H1 (cell line): ENCODE measurements around the gene STX19. TPM values are rescaled to one million over a fixed set of nuclear protein-coding genes. Genes with fewer than 3 reads are reported as not detected.
A peak's percentile ranks its signal among the peaks of the same experiment; 100 is the strongest.

ENCODE experiments used
- CTCF ChIA-PET: fragments of 300-600 bp; sonication (Branson Sonifier 250); formaldehyde crosslinking; loops from one replicate; lab custom pipeline; 2021; ENCODE audit not compliant: partially characterized antibody; lab: Charles Lee
- POLR2A ChIA-PET: fragments of 300-600 bp; sonication (Branson Sonifier 250); formaldehyde crosslinking; loops from one replicate; lab custom pipeline; 2021; ENCODE audit warnings: inconsistent platforms; ENCODE audit not compliant: partially characterized antibody; lab: Charles Lee
- DNase-seq, 2 experiments: peaks; one replicate each; pipeline versions ENCODE4 v3.0.0 to v3.0.0-alpha.2; 2010 to 2022; ENCODE audit warnings: low spot score in 2 of 2, low read depth in 1 of 2, mixed read lengths in 1 of 2
- FAIRE-seq: peaks from 2 replicates; lab custom pipeline; 2011; peaks lifted over from hg19 to GRCh38; lab: Jason Lieb, UNC
- H2AFZ ChIP-seq: 2 replicates; pipeline ENCODE4 v1.8.1; 2012; ENCODE audit warnings: low read length, inconsistent platforms
- H2AK5ac ChIP-seq: 2 replicates; pipeline ENCODE4 v1.6.1; 2013; ENCODE audit warnings: low read depth, low read length
- H2BK120ac ChIP-seq: replicated peaks from 2 replicates; pipeline ENCODE3; 2013; ENCODE audit warnings: low read depth, low read length, inconsistent platforms
- H2BK12ac ChIP-seq: 2 replicates; pipeline ENCODE4 v1.6.1; 2013; ENCODE audit warnings: low read depth, low read length
- H2BK15ac ChIP-seq: 2 replicates; pipeline ENCODE4 v1.6.1; 2013; ENCODE audit warnings: low read length
- H2BK20ac ChIP-seq: 2 replicates; pipeline ENCODE4 v1.6.1; 2013; ENCODE audit warnings: low read length
- H2BK5ac ChIP-seq: 2 replicates; pipeline ENCODE4 v1.6.1; 2013; ENCODE audit warnings: low read depth, low read length
- H3K14ac ChIP-seq: 2 replicates; pipeline ENCODE4 v1.6.1; 2013; ENCODE audit warnings: inconsistent platforms; ENCODE audit not compliant: insufficient read length
- H3K18ac ChIP-seq: 2 replicates; pipeline ENCODE4 v1.6.1; 2013; ENCODE audit warnings: low read length; ENCODE audit errors: extremely low read depth
- H3K23ac ChIP-seq: 2 replicates; pipeline ENCODE4 v1.6.1; 2013; ENCODE audit warnings: inconsistent platforms; ENCODE audit not compliant: insufficient read length
- H3K23me2 ChIP-seq: 2 replicates; pipeline ENCODE4 v1.6.1; 2013; ENCODE audit warnings: low read depth, low read length
- H3K27ac ChIP-seq: 2 replicates; pipeline ENCODE4 v1.6.1; 2011; ENCODE audit warnings: low read depth, low read length, inconsistent platforms
- H3K27me3 ChIP-seq, 4 experiments: replicated peaks in 1 of 4; 1 replicate in 1 of 4; 2 replicates in 3 of 4; pipeline versions ENCODE4 v1.6.1 to v1.8.1; 2011 to 2013; ENCODE audit warnings: low read length in 3 of 4, mild to moderate bottlenecking in 3 of 4, inconsistent platforms in 2 of 4, mixed read lengths in 2 of 4, moderate library complexity in 1 of 4; ENCODE audit not compliant: control insufficient read depth in 3 of 4, insufficient read depth in 3 of 4; ENCODE audit errors: extremely low read depth in 1 of 4
- H3K36me3 ChIP-seq, 4 experiments: 2 replicates each; pipeline versions ENCODE4 v1.6.1 to v1.8.1; 2011 to 2013; ENCODE audit warnings: mild to moderate bottlenecking in 4 of 4, low read length in 3 of 4, moderate library complexity in 2 of 4, control low read depth in 1 of 4, inconsistent platforms in 1 of 4; ENCODE audit not compliant: insufficient read depth in 4 of 4, control insufficient read depth in 2 of 4
- H3K4ac ChIP-seq: replicated peaks from 2 replicates; pipeline ENCODE3; 2013; ENCODE audit warnings: low read length, low read depth, mixed read lengths, inconsistent platforms; ENCODE audit not compliant: insufficient read length
- H3K4me1 ChIP-seq, 4 experiments: replicated peaks in 1 of 4; 1 replicate in 1 of 4; 2 replicates in 3 of 4; pipeline versions ENCODE4 v1.6.1 to v1.8.1; 2011 to 2013; ENCODE audit warnings: low read length in 3 of 4, inconsistent platforms in 2 of 4, mixed read lengths in 1 of 4; ENCODE audit not compliant: insufficient read depth in 4 of 4, control insufficient read depth in 3 of 4
- H3K4me2 ChIP-seq, 2 experiments: 2 replicates each; pipeline versions ENCODE4 v1.6.1 to v1.8.1; 2011 to 2013; ENCODE audit warnings: low read depth in 2 of 2, low read length in 2 of 2, control low read depth in 1 of 2, inconsistent platforms in 1 of 2, mild to moderate bottlenecking in 1 of 2; ENCODE audit not compliant: insufficient read depth in 1 of 2
- H3K4me3 ChIP-seq, 4 experiments: fragments of 200-600, 300-600 bp in 1 of 4; sonication (generic), shearing (Covaris generic), sonication (Bioruptor Twin) in 1 of 4; 2 replicates each; pipeline versions ENCODE4 v1.5.1 to v1.8.1; 2011 to 2016; ENCODE audit warnings: low read length in 4 of 4, low read depth in 3 of 4, control low read depth in 2 of 4, inconsistent platforms in 2 of 4, mild to moderate bottlenecking in 2 of 4, mixed read lengths in 1 of 4, moderate library complexity in 1 of 4; ENCODE audit not compliant: insufficient read depth in 2 of 4; ENCODE audit errors: extremely low read depth in 1 of 4
- H3K56ac ChIP-seq: replicated peaks from 2 replicates; pipeline ENCODE3; 2013; ENCODE audit warnings: low read depth, mild to moderate bottlenecking, mixed read lengths, low read length, inconsistent platforms; ENCODE audit not compliant: insufficient read length
- H3K79me1 ChIP-seq: 2 replicates; pipeline ENCODE4 v1.6.1; 2013; ENCODE audit warnings: low read depth, low read length, control low read depth
- H3K79me2 ChIP-seq, 2 experiments: 2 replicates each; pipeline versions ENCODE4 v1.6.1 to v1.8.1; 2012 to 2013; ENCODE audit warnings: low read length in 2 of 2, mild to moderate bottlenecking in 2 of 2, inconsistent platforms in 1 of 2; ENCODE audit not compliant: insufficient read depth in 2 of 2, control insufficient read depth in 1 of 2
- H3K9ac ChIP-seq, 4 experiments: replicated peaks in 1 of 4; 1 replicate in 1 of 4; 2 replicates in 3 of 4; pipeline versions ENCODE4 v1.6.1 to v1.8.1; 2011 to 2013; ENCODE audit warnings: low read depth in 3 of 4, low read length in 3 of 4, control low read depth in 2 of 4, mild to moderate bottlenecking in 2 of 4, moderate library complexity in 2 of 4, inconsistent platforms in 1 of 4; ENCODE audit errors: extremely low read depth in 1 of 4
- H3K9me3 ChIP-seq, 2 experiments: 2 replicates each; pipeline versions ENCODE4 v1.6.1 to v1.8.1; 2012 to 2013; ENCODE audit warnings: mild to moderate bottlenecking in 2 of 2, moderate library complexity in 2 of 2, control low read depth in 1 of 2, inconsistent platforms in 1 of 2, low read depth in 1 of 2, low read length in 1 of 2, mixed read lengths in 1 of 2; ENCODE audit not compliant: insufficient read depth in 2 of 2
- H4K20me1 ChIP-seq, 2 experiments: replicated peaks in 1 of 2; 2 replicates each; pipeline versions ENCODE3 to v1.8.1; 2011 to 2013; ENCODE audit warnings: inconsistent platforms in 2 of 2, low read length in 2 of 2, mild to moderate bottlenecking in 1 of 2; ENCODE audit not compliant: insufficient read depth in 2 of 2, control insufficient read depth in 1 of 2
- H4K5ac ChIP-seq: 2 replicates; pipeline ENCODE4 v1.6.1; 2013; ENCODE audit warnings: low read length, low read depth, mixed read lengths, inconsistent platforms; ENCODE audit not compliant: insufficient read length
- H4K8ac ChIP-seq: 2 replicates; pipeline ENCODE4 v1.8.0; 2013; ENCODE audit warnings: mild to moderate bottlenecking, moderate library complexity, low read length, inconsistent platforms; ENCODE audit not compliant: insufficient read depth; ENCODE audit errors: extremely low read depth
- H4K91ac ChIP-seq: replicated peaks from 2 replicates; pipeline ENCODE3; 2013; ENCODE audit warnings: low read length, mixed read lengths, inconsistent platforms; ENCODE audit not compliant: insufficient read length
- CHD1 ChIP-seq: IDR thresholded peaks from 2 replicates; pipeline ENCODE4 v1.6.1; 2012; ENCODE audit warnings: low read depth, low read length, improper control_type of control experiment
- EGR1 ChIP-seq: IDR thresholded peaks from 2 replicates; pipeline ENCODE4 v1.6.1; 2011; ENCODE audit warnings: low read depth, low read length, borderline replicate concordance
- KDM1A ChIP-seq: fragments of 200-600, 300-600 bp; sonication (generic); IDR thresholded peaks from 2 replicates; pipeline ENCODE4 v1.7.1; 2016; ENCODE audit warnings: mild to moderate bottlenecking, low read length, borderline replicate concordance
- RXRA ChIP-seq: IDR thresholded peaks from 2 replicates; pipeline ENCODE4 v1.6.1; 2011; ENCODE audit warnings: low read depth, mild to moderate bottlenecking, low read length, moderate library complexity; ENCODE audit not compliant: insufficient read depth
- SIRT6 ChIP-seq: IDR thresholded peaks from one replicate; pipeline ENCODE4 v1.7.1; 2012; ENCODE audit warnings: low read length, inconsistent platforms
- SIX5 ChIP-seq: IDR thresholded peaks from 2 replicates; pipeline ENCODE4 v1.6.1; 2011; ENCODE audit warnings: mild to moderate bottlenecking, low read depth, low read length
- TBP ChIP-seq: IDR thresholded peaks from 2 replicates; pipeline ENCODE4 v1.6.1; 2011; ENCODE audit warnings: low read depth, low read length, improper control_type of control experiment
- TEAD4 ChIP-seq: IDR thresholded peaks from 2 replicates; pipeline ENCODE4 v1.6.1; 2012; ENCODE audit warnings: low read depth, low read length, inconsistent platforms, mixed read lengths
- YY1 ChIP-seq: IDR thresholded peaks from 2 replicates; pipeline ENCODE4 v1.6.1; 2011; ENCODE audit warnings: low read depth, mild to moderate bottlenecking, low read length
- ZNF274 ChIP-seq: IDR thresholded peaks from 2 replicates; pipeline ENCODE4 v1.7.0; 2012; ENCODE audit warnings: low read length, borderline replicate concordance; ENCODE audit errors: extremely low read depth
- WGBS, 2 experiments: shearing (Covaris generic) in 1 of 2; methylation state at CpG; one replicate each; pipeline versions ENCODE4 v1.1.6 to v1.1.7; 2013 to 2015; ENCODE audit warnings: low lambda C conversion rate in 2 of 2, mixed read lengths in 2 of 2, inconsistent platforms in 1 of 2, low coverage in 1 of 2, missing lambda C conversion rate in 1 of 2; ENCODE audit not compliant: insufficient replicate concordance in 2 of 2, insufficient coverage in 1 of 2, insufficient read length in 1 of 2; ENCODE audit errors: extremely low coverage in 1 of 2, missing lambda C conversion rate in 1 of 2; 5-methylcytosine and 5-hydroxymethylcytosine counted together
- polyA plus RNA-seq, 7 experiments: library from polyadenylated mRNA; depleted of rRNA in 3 of 7; stranded (reverse) in 5 of 7; unstranded in 2 of 7; fragments of >200 nt in 5 of 7; fragments of 200-250 nt in 2 of 7; gene quantifications; 1 replicate in 5 of 7; 2 replicates in 1 of 7; 4 replicates in 1 of 7; pipeline versions ENCODE4 v1.2.1 to v1.2.3, GENCODE V29; 2011 to 2013; ENCODE audit warnings: missing spikeins in 2 of 7, mixed read lengths in 2 of 7
- total RNA-seq: library from RNA; stranded (reverse); fragmentation: NEBNext Ultra II Directional; extraction: Animal tissue kit (Norgen Biotek cat#: 25700); gene quantifications from 2 replicates; pipeline ENCODE4 v1.2.1, GENCODE V29; 2021
- TF ChIP-seq, protein P1 (sequence below): IDR thresholded peaks from 2 replicates; pipeline ENCODE4 v1.6.1; 2012; ENCODE audit warnings: inconsistent platforms

The STX19 gene
- total and polyA plus RNA-seq, 2 of the 8 experiments (the other 6 are each of a cell fraction or from before 2014, with no cell fraction given), result not detected

DNA sequence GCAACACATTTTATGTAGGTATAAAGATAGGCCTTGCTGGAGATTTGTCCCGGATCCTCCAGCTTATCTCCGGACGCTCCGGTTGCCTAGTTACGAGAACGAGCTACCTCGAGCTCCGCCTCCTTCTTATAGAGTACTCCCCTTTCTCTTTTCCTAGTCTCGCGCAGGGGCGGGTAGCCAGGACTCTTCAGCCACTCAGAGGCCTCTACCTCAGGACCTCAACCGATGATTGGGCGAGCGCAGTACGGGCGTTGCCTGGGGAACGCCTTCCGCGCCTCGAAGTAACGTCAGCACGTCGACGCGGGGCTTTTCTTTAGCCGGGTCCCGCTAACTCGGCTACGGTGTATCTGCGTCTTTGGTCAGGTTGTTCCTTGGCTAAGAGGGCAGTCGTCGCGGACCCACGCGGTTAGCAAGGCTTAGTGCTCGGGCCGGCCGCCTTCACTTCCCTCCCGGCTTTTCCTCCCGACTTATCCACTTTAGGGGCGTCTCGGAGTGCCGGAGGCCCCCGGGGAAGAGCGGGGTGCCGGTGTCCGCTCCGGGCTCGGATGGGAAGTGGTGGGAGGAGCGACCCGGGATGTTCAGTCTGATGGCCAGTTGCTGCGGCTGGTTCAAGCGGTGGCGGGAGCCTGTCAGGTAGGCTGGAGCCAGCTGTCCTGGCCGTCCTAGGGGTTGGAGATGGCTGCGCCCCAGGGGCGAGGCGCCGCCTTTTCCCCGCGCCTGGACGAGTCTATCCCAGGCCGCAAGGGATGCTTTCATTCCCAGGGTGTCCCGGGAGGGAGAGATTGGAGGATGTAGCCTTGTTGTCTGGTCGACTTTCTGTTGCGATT, 48.3 kb downstream of the STX19 start, which contains the start of gene ARL13B:
ARL13B (plus strand) TSS at position 306 of the 827 bp plus-strand sequence; CDS start at position 575, 269 bp downstream.
- no peaks in the 10 kb centered on the region for H3K9me3 ChIP-seq
- H2BK12ac ChIP-seq, result no peak within 1 kb of the TSS
- DNase-seq (peak; percentile 88 to 94), FAIRE-seq (peak; percentile 94)
- H4K5ac ChIP-seq, result no peak within 1 kb of the TSS
- H4K8ac ChIP-seq, result peak within 1 kb of the TSS; percentile 54; the same call in 1 of the 2 replicates
- H2BK120ac ChIP-seq, result no peak within 1 kb of the TSS
- H2AFZ ChIP-seq, result peak within 1 kb of the TSS; percentile 80; the same call in 1 of the 2 replicates
- H3K14ac ChIP-seq, result no peak within 1 kb of the TSS
- no peak within 1 kb of the TSS for H3K4ac ChIP-seq
- H3K18ac ChIP-seq, result no peak within 1 kb of the TSS; the same call in 1 of the 2 replicates
- H3K23me2 ChIP-seq, result no peaks in the 10 kb centered on the region
- no peaks in the 10 kb centered on the region for H3K79me1 ChIP-seq
- H3K4me2 ChIP-seq, result peak within 1 kb of the TSS; percentile 56 to 75
- H2BK20ac ChIP-seq, result no peak within 1 kb of the TSS
- H3K27ac ChIP-seq, result peak within 1 kb of the TSS; percentile 74
- H3K79me2 ChIP-seq, result peaks cover 0 to 33% of the 10 kb centered on the region in 2 experiments; a peak in 2 of 4 replicates
- H3K56ac ChIP-seq, result no peak within 1 kb of the TSS
- no peaks in the 10 kb centered on the region for H3K27me3 ChIP-seq
- no peaks in the 10 kb centered on the region for H3K36me3 ChIP-seq
- CTCF ChIA-PET, result interaction anchor here (1.6 to 1.7 kb wide), 2 partner anchors 9 to 13 kb away, joined by 3 to 6 read pairs; no protein-coding TSS in a partner anchor
- no peaks in the 10 kb centered on the region for H4K20me1 ChIP-seq
- WGBS, 2 experiments, result 1% methylated on average over 59 of the region's 66 CpGs; no CpG with 5 or more reads in 1 of the 2 experiments
- peak within 1 kb of the TSS; percentile 29 to 86 (median 64); a peak in 6 of 7 replicates for H3K9ac ChIP-seq
- no peak within 1 kb of the TSS for H2AK5ac ChIP-seq
- H4K91ac ChIP-seq, result no peak within 1 kb of the TSS
- POLR2A ChIA-PET, result interaction anchor here (0.6 to 1.1 kb wide), 2 partner anchors 83 to 88 kb away, joined by 3 to 4 read pairs; partner anchors contain the start of genes DHFR2 and NSUN3
- H2BK15ac ChIP-seq, result no peak within 1 kb of the TSS
- no peak within 1 kb of the TSS for H3K23ac ChIP-seq
- no peak within 1 kb of the TSS for H2BK5ac ChIP-seq
- peak within 1 kb of the TSS; percentile 43 to 99 (median 90) for H3K4me3 ChIP-seq
- peaks cover 0 to 3% (median 0%) of the 10 kb centered on the region in 4 experiments; a peak in 1 of 7 replicates for H3K4me1 ChIP-seq
- TF ChIP-seq EGR1, result no peak
- no peak for TF ChIP-seq SIX5
- TF ChIP-seq, protein P1, sequence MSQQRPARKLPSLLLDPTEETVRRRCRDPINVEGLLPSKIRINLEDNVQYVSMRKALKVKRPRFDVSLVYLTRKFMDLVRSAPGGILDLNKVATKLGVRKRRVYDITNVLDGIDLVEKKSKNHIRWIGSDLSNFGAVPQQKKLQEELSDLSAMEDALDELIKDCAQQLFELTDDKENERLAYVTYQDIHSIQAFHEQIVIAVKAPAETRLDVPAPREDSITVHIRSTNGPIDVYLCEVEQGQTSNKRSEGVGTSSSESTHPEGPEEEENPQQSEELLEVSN, result peak; percentile 56; the same call in 1 of the 2 replicates
- no peak for TF ChIP-seq CHD1
- TF ChIP-seq RXRA, result no peak
- TF ChIP-seq YY1, result no peak
- TF ChIP-seq TBP, result peak; percentile 58
- no peak for TF ChIP-seq TEAD4
- TF ChIP-seq SIRT6, result no peak
- no peak for TF ChIP-seq KDM1A
- no peak for TF ChIP-seq ZNF274
